GM21717 (cell line): ENCODE data around the gene FCER1G.
"Not testable (repeated sequence)": the region's sequence is repeated elsewhere in the genome, so short reads cannot be mapped to it uniquely, and the experiment has no call there.

ENCODE experiments used
- ATAC-seq: cut with Tn5 transposase; IDR thresholded peaks from one replicate; pipeline ENCODE4 v1.9.1; 2021; ENCODE audit warnings: mild to moderate bottlenecking, moderate library complexity; ENCODE audit not compliant: unreplicated experiment

Gene FCER1G

GRCh38 chr1:161226759-161227158 is 11.7 kb downstream of the FCER1G start:
- ATAC-seq = no peak

GRCh38 chr1:161227196-161227871 is 12.2 kb downstream of the FCER1G start:
- ATAC-seq = peak; percentile 36

GRCh38 chr1:161228032-161228431 is 12.9 kb downstream of the FCER1G start:
- no peak for ATAC-seq

- ATAC-seq = no peak
Observed at GRCh38 chr1:161229896-161230295, 14.8 kb downstream of the FCER1G start.

GRCh38 chr1:161230762-161231161 is 15.7 kb downstream of the FCER1G start:
- no peak for ATAC-seq

GRCh38 chr1:161233102-161233501 is 18.0 kb downstream of the FCER1G start:
- no peak for ATAC-seq

- ATAC-seq = no peak
Observed at GRCh38 chr1:161235957-161236775, 21.1 kb downstream of the FCER1G start.

GRCh38 chr1:161238039-161238473 is 23.0 kb downstream of the FCER1G start, which contains the start of gene NR1I3:
TSS of gene NR1I3 (minus strand) at chr1:161238203. CDS start at chr1:161236565, 1,638 bp downstream.
- no peak for ATAC-seq

GRCh38 chr1:161241682-161242081 is 26.6 kb downstream of the FCER1G start:
- no peak for ATAC-seq

GRCh38 chr1:161242313-161242712 is 27.2 kb downstream of the FCER1G start:
- ATAC-seq = no peak

- no peak for ATAC-seq
Observed at GRCh38 chr1:161244888-161245287, 29.8 kb downstream of the FCER1G start.

- not testable (repeated sequence) for ATAC-seq
Observed at GRCh38 chr1:161250100-161250499, 35.0 kb downstream of the FCER1G start.

GRCh38 chr1:161250829-161251228 is 35.7 kb downstream of the FCER1G start:
- ATAC-seq = no peak

GRCh38 chr1:161251579-161251978 is 36.5 kb downstream of the FCER1G start:
- ATAC-seq = no peak

- not testable (repeated sequence) for ATAC-seq
Observed at GRCh38 chr1:161255302-161255701, 40.2 kb downstream of the FCER1G start.

- ATAC-seq = not testable (repeated sequence)
Observed at GRCh38 chr1:161255955-161256520, 40.9 kb downstream of the FCER1G start.

GRCh38 chr1:161257109-161257508 is 42.0 kb downstream of the FCER1G start:
- not testable (repeated sequence) for ATAC-seq

GRCh38 chr1:161258439-161259344 is 43.6 kb downstream of the FCER1G start, which contains the start of gene PCP4L1:
TSS of gene PCP4L1 (plus strand) at chr1:161258745. CDS start at chr1:161258975, 230 bp downstream.
- ATAC-seq = no peak

- no peak for ATAC-seq
Observed at GRCh38 chr1:161259345-161259702, 44.2 kb downstream of the FCER1G start.

- ATAC-seq = no peak
Observed at GRCh38 chr1:161259765-161260164, 44.7 kb downstream of the FCER1G start.
